Prostate gland (tissue), 2 donors: Measurements from ENCODE around the gene ITGB5.

Experiments used
- POLR2A ChIP-seq: fragments of 450-650 bp; IDR thresholded peaks from one replicate; pipeline ENCODE4 v1.6.1; 2016; ENCODE audit warnings: antibody characterized with exemption, mild to moderate bottlenecking
- POLR2AphosphoS5 ChIP-seq: sonication (generic); formaldehyde crosslinking; IDR thresholded peaks from one replicate; pipeline ENCODE4 v1.6.1; 2017; ENCODE audit warnings: antibody characterized with exemption
- TF ChIP-seq, protein P1 (sequence below), 4 experiments: fragments of 200-600 bp in 2 of 4; fragments of 450-650 bp in 2 of 4; sonication (generic) in 2 of 4; IDR thresholded peaks; 1 replicate in 3 of 4; 2 replicates in 1 of 4; pipeline ENCODE4 v1.5.1; 2016 to 2019; ENCODE audit warnings: antibody characterized with exemption in 4 of 4, mild to moderate bottlenecking in 2 of 4, moderate library complexity in 2 of 4

DNA sequence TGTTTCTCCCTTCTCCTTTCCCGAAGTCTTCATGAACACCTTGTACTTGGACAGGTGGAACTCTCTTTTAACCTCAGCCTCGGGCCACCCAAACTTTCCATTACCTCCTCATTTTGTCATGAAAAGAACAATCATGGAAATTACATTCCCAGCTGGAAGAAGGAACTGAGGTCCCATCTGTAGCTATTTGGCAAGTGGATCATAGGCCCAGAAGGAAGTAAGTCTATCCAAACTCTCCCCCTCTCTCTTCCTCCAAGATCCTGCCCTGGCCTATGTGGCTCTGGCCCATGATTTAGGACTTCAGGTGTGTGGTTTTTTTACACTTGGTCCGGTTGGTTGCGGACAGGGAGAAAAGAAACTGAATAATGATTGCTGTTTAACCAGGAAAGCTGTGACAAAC is 44.1 kb downstream of the ITGB5 start:
- TF ChIP-seq, protein P1, sequence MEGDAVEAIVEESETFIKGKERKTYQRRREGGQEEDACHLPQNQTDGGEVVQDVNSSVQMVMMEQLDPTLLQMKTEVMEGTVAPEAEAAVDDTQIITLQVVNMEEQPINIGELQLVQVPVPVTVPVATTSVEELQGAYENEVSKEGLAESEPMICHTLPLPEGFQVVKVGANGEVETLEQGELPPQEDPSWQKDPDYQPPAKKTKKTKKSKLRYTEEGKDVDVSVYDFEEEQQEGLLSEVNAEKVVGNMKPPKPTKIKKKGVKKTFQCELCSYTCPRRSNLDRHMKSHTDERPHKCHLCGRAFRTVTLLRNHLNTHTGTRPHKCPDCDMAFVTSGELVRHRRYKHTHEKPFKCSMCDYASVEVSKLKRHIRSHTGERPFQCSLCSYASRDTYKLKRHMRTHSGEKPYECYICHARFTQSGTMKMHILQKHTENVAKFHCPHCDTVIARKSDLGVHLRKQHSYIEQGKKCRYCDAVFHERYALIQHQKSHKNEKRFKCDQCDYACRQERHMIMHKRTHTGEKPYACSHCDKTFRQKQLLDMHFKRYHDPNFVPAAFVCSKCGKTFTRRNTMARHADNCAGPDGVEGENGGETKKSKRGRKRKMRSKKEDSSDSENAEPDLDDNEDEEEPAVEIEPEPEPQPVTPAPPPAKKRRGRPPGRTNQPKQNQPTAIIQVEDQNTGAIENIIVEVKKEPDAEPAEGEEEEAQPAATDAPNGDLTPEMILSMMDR (IDR thresholded peaks at IDR 0.05): no peak
- TF ChIP-seq POLR2A (no peak), POLR2AphosphoS5 (no peak)
